ENCODE data around the gene ANKRD34B.
"Not testable (repeated sequence)": the region's sequence is repeated elsewhere in the genome, so short reads cannot be mapped to it uniquely, and the experiment has no call there.

ANKRD34B gene

GRCh38 chr5:80569961-80570786 is at the start of gene ANKRD34B:
ANKRD34B (minus strand) TSS chr5:80570280; CDS start chr5:80560019, 10,261 bp downstream.
- no peak for DNase-seq (ENCODE audit: low read depth)

- no peak for DNase-seq (ENCODE audit: low read depth)
Measured at GRCh38 chr5:80619086-80619485, 49.0 kb upstream of the ANKRD34B start.

- DNase-seq (ENCODE audit: low read depth), result no peak
Measured at GRCh38 chr5:80618438-80618837, 48.4 kb upstream of the ANKRD34B start.

GRCh38 chr5:80615266-80615914 is 45.3 kb upstream of the ANKRD34B start:
- DNase-seq (ENCODE audit: low read depth), result no peak

- DNase-seq (ENCODE audit: low read depth), result no peak
Measured at GRCh38 chr5:80609692-80610091, 39.6 kb upstream of the ANKRD34B start.

GRCh38 chr5:80608731-80609130 is 38.7 kb upstream of the ANKRD34B start:
- DNase-seq (ENCODE audit: low read depth), result no peak

GRCh38 chr5:80607832-80608231 is 37.8 kb upstream of the ANKRD34B start:
- DNase-seq (ENCODE audit: low read depth), result no peak

- no peak for DNase-seq (ENCODE audit: low read depth)
Measured at GRCh38 chr5:80607343-80607742, 37.3 kb upstream of the ANKRD34B start.

- no peak for DNase-seq (ENCODE audit: low read depth)
Measured at GRCh38 chr5:80600943-80601693, 31.0 kb upstream of the ANKRD34B start.

- no peak for DNase-seq (ENCODE audit: low read depth)
Measured at GRCh38 chr5:80597500-80597899, 27.4 kb upstream of the ANKRD34B start.

- no peak for DNase-seq (ENCODE audit: low read depth)
Measured at GRCh38 chr5:80594810-80595209, 24.7 kb upstream of the ANKRD34B start.

GRCh38 chr5:80592761-80593160 is 22.7 kb upstream of the ANKRD34B start:
- no peak for DNase-seq (ENCODE audit: low read depth)

GRCh38 chr5:80592105-80592504 is 22.0 kb upstream of the ANKRD34B start:
- DNase-seq (ENCODE audit: low read depth), result no peak

- no peak for DNase-seq (ENCODE audit: low read depth)
Measured at GRCh38 chr5:80591352-80591751, 21.3 kb upstream of the ANKRD34B start.

GRCh38 chr5:80590766-80591165 is 20.7 kb upstream of the ANKRD34B start:
- DNase-seq (ENCODE audit: low read depth), result no peak

- DNase-seq (ENCODE audit: low read depth), result no peak
Measured at GRCh38 chr5:80588858-80589540, 18.9 kb upstream of the ANKRD34B start.

GRCh38 chr5:80584770-80585169 is 14.7 kb upstream of the ANKRD34B start:
- DNase-seq (ENCODE audit: low read depth), result no peak

GRCh38 chr5:80580291-80580690 is 10.2 kb upstream of the ANKRD34B start:
- DNase-seq (ENCODE audit: low read depth), result not testable (repeated sequence)

GRCh38 chr5:80579050-80579449 is 9.0 kb upstream of the ANKRD34B start:
- DNase-seq (ENCODE audit: low read depth), result no peak

GRCh38 chr5:80577707-80578106 is 7.6 kb upstream of the ANKRD34B start:
- no peak for DNase-seq (ENCODE audit: low read depth)

- no peak for DNase-seq (ENCODE audit: low read depth)
Measured at GRCh38 chr5:80576383-80576782, 6.3 kb upstream of the ANKRD34B start.

GRCh38 chr5:80573062-80573461 is 3.0 kb upstream of the ANKRD34B start:
- no peak for DNase-seq (ENCODE audit: low read depth)

Measured in CMK (cell line).